NCI-H510A treated with DMSO at 0.1 percent for 48 hours (cell line): ENCODE data around the gene TNKS2.
"Not testable (repeated sequence)": the region's sequence is repeated elsewhere in the genome, so short reads cannot be mapped to it uniquely, and the experiment has no call there.

Source experiments
- DNase-seq: peaks from one replicate; lab custom pipeline; 2025; lab: John Stamatoyannopoulos, UW

TNKS2 gene

GRCh38 chr10:91865562-91866081 is 67.4 kb downstream of the TNKS2 start:
- no peak for DNase-seq

GRCh38 chr10:91875156-91875555 is 76.9 kb downstream of the TNKS2 start:
- DNase-seq: no peak

GRCh38 chr10:91875779-91876178 is 77.6 kb downstream of the TNKS2 start:
- DNase-seq: no peak

GRCh38 chr10:91879515-91880170 is 81.4 kb downstream of the TNKS2 start:
- no peak for DNase-seq

- DNase-seq: no peak
Measured at GRCh38 chr10:91880310-91880709, 82.1 kb downstream of the TNKS2 start.

GRCh38 chr10:91883549-91884444 is 85.6 kb downstream of the TNKS2 start:
- DNase-seq: peak; percentile 8

GRCh38 chr10:91884536-91884935 is 86.3 kb downstream of the TNKS2 start:
- DNase-seq: no peak

GRCh38 chr10:91885362-91886079 is 87.3 kb downstream of the TNKS2 start:
- no peak for DNase-seq

- no peak for DNase-seq
Measured at GRCh38 chr10:91886954-91887271, 88.7 kb downstream of the TNKS2 start.

GRCh38 chr10:91887272-91888076 is 89.2 kb downstream of the TNKS2 start:
- no peak for DNase-seq

GRCh38 chr10:91891125-91892001 is 93.1 kb downstream of the TNKS2 start:
- DNase-seq: no peak

GRCh38 chr10:91893051-91893450 is 94.8 kb downstream of the TNKS2 start:
- no peak for DNase-seq

GRCh38 chr10:91894261-91894685 is 96.0 kb downstream of the TNKS2 start:
- DNase-seq: not testable (repeated sequence)

- no peak for DNase-seq
Measured at GRCh38 chr10:91896212-91896756, 98.1 kb downstream of the TNKS2 start.

GRCh38 chr10:91897421-91897820 is 99.2 kb downstream of the TNKS2 start:
- DNase-seq: no peak

- DNase-seq: no peak
Measured at GRCh38 chr10:91901784-91902677, 103.8 kb downstream of the TNKS2 start.

- no peak for DNase-seq
Measured at GRCh38 chr10:91907033-91907594, 108.9 kb downstream of the TNKS2 start.

GRCh38 chr10:91907914-91908336 is 109.7 kb downstream of the TNKS2 start:
- no peak for DNase-seq
